Ectodermal cell (in vitro differentiated cells): ENCODE measurements around the gene TRAF4.

Experiments
- H3K27ac ChIP-seq: 2 replicates; pipeline ENCODE4 v1.7.0; 2013; ENCODE audit warnings: mild to moderate bottlenecking, low read depth, low read length; ENCODE audit not compliant: insufficient read depth, poor library complexity, severe bottlenecking
- H3K27me3 ChIP-seq: 2 replicates; pipeline ENCODE4 v1.7.0; 2013; ENCODE audit warnings: mild to moderate bottlenecking, low read length; ENCODE audit not compliant: insufficient read depth, control insufficient read depth, poor library complexity, severe bottlenecking
- H3K36me3 ChIP-seq: one replicate; pipeline ENCODE4 v1.7.0; 2013; ENCODE audit warnings: low read length; ENCODE audit not compliant: control insufficient read depth, insufficient read depth
- H3K4me1 ChIP-seq: one replicate; pipeline ENCODE4 v1.7.0; 2013; ENCODE audit warnings: low read length; ENCODE audit not compliant: control insufficient read depth, insufficient read depth
- H3K4me3 ChIP-seq: 2 replicates; pipeline ENCODE4 v1.7.0; 2013; ENCODE audit warnings: low read depth, low read length, control low read depth; ENCODE audit not compliant: insufficient read depth
- H3K9me3 ChIP-seq: 2 replicates; pipeline ENCODE4 v1.7.0; 2013; ENCODE audit warnings: mild to moderate bottlenecking, low read length, moderate library complexity; ENCODE audit not compliant: control insufficient read depth
- WGBS, 2 experiments: methylation state at CpG; one replicate each; pipeline ENCODE4 v1.1.7; 2013; ENCODE audit warnings: missing lambda C conversion rate in 2 of 2; 5-methylcytosine and 5-hydroxymethylcytosine counted together

Gene TRAF4

GRCh38 chr17:28750178-28751047, 6.6 kb downstream of the TRAF4 start:
- no peak overlapping the region for H3K27ac ChIP-seq
- 57 to 58% methylated on average over 20 of the region's 20 CpGs for WGBS, 2 experiments
- no peaks in the 10 kb centered on the region for H3K27me3 ChIP-seq
- peaks cover 34% of the 10 kb centered on the region for H3K36me3 ChIP-seq
- H3K4me1 ChIP-seq, result peaks cover 19% of the 10 kb centered on the region
- no peak overlapping the region for H3K4me3 ChIP-seq
- no peaks in the 10 kb centered on the region for H3K9me3 ChIP-seq

GRCh38 chr17:28751600-28752366, 8.0 kb downstream of the TRAF4 start:
- H3K4me3 ChIP-seq, result no peak overlapping the region
- no peaks in the 10 kb centered on the region for H3K27me3 ChIP-seq
- H3K4me1 ChIP-seq, result peaks cover 6% of the 10 kb centered on the region
- no peaks in the 10 kb centered on the region for H3K9me3 ChIP-seq
- H3K36me3 ChIP-seq, result peaks cover 30% of the 10 kb centered on the region
- H3K27ac ChIP-seq, result no peak overlapping the region
- WGBS, 2 experiments, result 93 to 95% methylated on average over 10 of the region's 10 CpGs

DNA sequence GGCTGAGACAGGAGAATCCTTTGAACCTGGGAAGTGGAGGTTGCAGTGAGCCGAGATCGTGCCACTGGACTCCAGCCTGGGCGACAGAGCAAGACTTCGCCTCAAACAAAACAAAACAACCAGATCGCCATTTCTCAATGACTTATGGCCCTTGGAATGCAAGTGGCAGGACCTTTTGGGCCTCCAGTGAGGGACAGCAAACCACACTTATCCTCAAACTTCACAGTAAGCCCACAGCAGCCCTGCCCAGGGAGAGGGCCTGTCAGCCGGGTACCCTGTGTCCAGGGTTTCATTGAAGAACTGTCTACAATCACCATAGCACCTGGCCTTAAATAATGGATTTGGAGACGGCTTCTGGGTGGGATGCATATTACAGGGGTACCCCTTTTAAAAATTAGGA, 11.7 kb downstream of the TRAF4 start:
- H3K4me1 ChIP-seq, result no peaks in the 10 kb centered on the region
- H3K4me3 ChIP-seq, result no peak overlapping the region
- H3K27ac ChIP-seq, result no peak overlapping the region
- no peaks in the 10 kb centered on the region for H3K9me3 ChIP-seq
- no peaks in the 10 kb centered on the region for H3K27me3 ChIP-seq
- H3K36me3 ChIP-seq, result peaks cover 26% of the 10 kb centered on the region
- 91 to 95% methylated on average over 6 to 7 of the region's 7 CpGs for WGBS, 2 experiments

DNA sequence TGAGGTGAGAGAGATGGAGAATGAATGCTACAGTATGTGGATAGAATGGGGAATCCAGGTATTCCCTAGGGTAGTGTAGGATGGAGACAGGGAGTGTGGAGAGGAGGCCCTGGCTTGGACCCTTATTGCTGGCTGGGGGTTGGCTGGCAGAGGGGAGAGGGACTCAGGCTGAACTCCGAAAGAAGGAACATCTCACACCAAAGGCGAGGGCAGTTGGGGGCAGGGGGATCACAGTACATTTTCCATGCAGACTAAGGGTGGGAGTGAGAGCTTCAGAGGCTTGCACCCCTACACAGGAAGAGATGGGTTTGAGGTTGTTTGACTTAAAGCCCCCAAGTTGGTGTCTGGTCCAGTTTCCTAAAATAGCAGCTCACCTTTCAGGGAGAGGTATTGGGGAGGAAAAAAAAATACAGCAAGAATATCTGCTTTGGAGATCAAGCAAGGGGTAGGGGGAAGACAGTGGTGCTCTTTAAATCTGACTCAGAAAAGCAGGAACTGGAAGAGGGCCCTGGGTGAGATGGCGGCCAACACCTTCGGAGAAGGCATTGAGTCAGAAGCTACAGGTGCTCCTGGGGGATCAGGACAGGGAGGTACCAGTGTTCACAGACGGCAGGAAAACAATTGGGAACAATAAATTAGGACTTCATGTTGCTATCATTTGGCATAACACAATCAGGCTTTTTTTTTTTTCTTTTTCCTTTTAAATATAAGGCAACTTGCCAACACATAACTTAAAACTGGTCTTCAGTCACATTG, 12.4 kb downstream of the TRAF4 start:
- Histone ChIP-seq H3K36me3 (peaks cover 20% of the 10 kb centered on the region), H3K4me1 (no peaks in the 10 kb centered on the region)
- WGBS, 2 experiments, result 94 to 95% methylated on average over 5 of the region's 5 CpGs

GRCh38 chr17:28758411-28759121, 14.8 kb downstream of the TRAF4 start:
- Histone ChIP-seq H3K27me3 (no peaks in the 10 kb centered on the region), H3K27ac (no peak overlapping the region), H3K36me3 (peaks cover 13% of the 10 kb centered on the region), H3K4me1 (no peaks in the 10 kb centered on the region), H3K4me3 (no peak overlapping the region), H3K9me3 (no peaks in the 10 kb centered on the region)
- 95 to 97% methylated on average over 32 of the region's 32 CpGs for WGBS, 2 experiments

More for the DNA sequence above, 12.4 kb downstream of the TRAF4 start:
- no peak overlapping the region for H3K27ac ChIP-seq
- H3K27me3 ChIP-seq, result no peaks in the 10 kb centered on the region
- no peak overlapping the region for H3K4me3 ChIP-seq
- H3K9me3 ChIP-seq, result no peaks in the 10 kb centered on the region

DNA sequence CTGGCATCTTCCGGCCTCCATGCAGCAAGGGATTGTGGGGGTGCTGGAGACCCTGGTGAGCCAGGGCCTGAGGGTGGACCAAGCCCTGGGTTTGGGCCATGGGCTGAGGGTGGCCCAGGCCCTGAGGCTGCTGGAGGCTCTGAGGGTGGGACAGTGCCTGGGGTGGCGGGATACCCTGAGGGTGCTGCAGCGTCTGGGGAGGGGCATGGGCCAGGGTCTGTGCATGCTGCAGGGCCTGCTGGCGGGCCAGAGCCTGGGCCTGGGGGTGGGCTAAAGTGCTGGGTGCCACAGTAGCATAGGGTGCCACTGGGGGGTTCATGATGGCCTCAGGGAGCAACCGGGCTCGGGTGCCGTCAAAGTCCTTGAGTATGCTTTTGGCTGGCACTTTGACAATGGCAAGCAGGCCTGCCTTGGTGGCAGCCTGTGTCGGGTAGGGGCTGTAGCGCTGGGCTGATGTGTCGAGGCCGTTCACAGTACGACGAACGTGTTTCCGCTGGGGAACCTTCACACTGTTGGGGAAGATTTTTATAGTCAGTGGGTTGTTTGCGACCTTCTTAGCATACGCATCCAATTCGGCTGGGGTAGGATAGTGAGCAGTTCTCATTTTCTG, 15.6 kb downstream of the TRAF4 start:
- 95 to 98% methylated on average over 18 of the region's 18 CpGs for WGBS, 2 experiments
- Histone ChIP-seq H3K4me3 (no peak overlapping the region), H3K27ac (no peak overlapping the region), H3K4me1 (no peaks in the 10 kb centered on the region), H3K27me3 (no peaks in the 10 kb centered on the region), H3K9me3 (no peaks in the 10 kb centered on the region), H3K36me3 (peaks cover 13% of the 10 kb centered on the region)

- Histone ChIP-seq H3K4me3 (no peak overlapping the region), H3K27me3 (no peaks in the 10 kb centered on the region), H3K27ac (no peak overlapping the region), H3K9me3 (no peaks in the 10 kb centered on the region), H3K4me1 (no peaks in the 10 kb centered on the region), H3K36me3 (peaks cover 13% of the 10 kb centered on the region)
- WGBS, 2 experiments, result 8 to 14% methylated on average over 9 of the region's 9 CpGs
These were observed 17.1 kb downstream of the TRAF4 start for GRCh38 chr17:28760601-28761562.

GRCh38 chr17:28763137-28763799, 19.5 kb downstream of the TRAF4 start:
- H3K4me3 ChIP-seq, result no peak overlapping the region
- H3K36me3 ChIP-seq, result peaks cover 9% of the 10 kb centered on the region
- 96% methylated on average over 1 of the region's 1 CpG; no CpG with 5 or more reads in 1 of the 2 experiments for WGBS, 2 experiments

More at GRCh38 chr17:28763137-28763799, 19.5 kb downstream of the TRAF4 start:
- no peaks in the 10 kb centered on the region for H3K9me3 ChIP-seq
- H3K4me1 ChIP-seq, result no peaks in the 10 kb centered on the region
- H3K27me3 ChIP-seq, result no peaks in the 10 kb centered on the region
- no peak overlapping the region for H3K27ac ChIP-seq
